Subcutaneous adipose tissue (tissue), 4 donors: ENCODE results near the gene ATCAY. TPM values are rescaled to one million over a fixed set of nuclear protein-coding genes. Genes with fewer than 3 reads are reported as not detected.

Experiments used
- total RNA-seq, 4 donors: library from RNA; depleted of rRNA; stranded (reverse); fragments of >200 nt; gene quantifications; one replicate each; pipeline ENCODE4 v1.1.0, GENCODE V29; 2016
- TF ChIP-seq, protein P1 (sequence below): fragments of 450-650 bp; IDR thresholded peaks from one replicate; pipeline ENCODE4 v1.5.1; 2016; ENCODE audit warnings: low read depth, mild to moderate bottlenecking, control low read depth, antibody characterized with exemption, moderate library complexity

The ATCAY gene
- total RNA-seq, 4 donors from 2014 or later = not detected

DNA sequence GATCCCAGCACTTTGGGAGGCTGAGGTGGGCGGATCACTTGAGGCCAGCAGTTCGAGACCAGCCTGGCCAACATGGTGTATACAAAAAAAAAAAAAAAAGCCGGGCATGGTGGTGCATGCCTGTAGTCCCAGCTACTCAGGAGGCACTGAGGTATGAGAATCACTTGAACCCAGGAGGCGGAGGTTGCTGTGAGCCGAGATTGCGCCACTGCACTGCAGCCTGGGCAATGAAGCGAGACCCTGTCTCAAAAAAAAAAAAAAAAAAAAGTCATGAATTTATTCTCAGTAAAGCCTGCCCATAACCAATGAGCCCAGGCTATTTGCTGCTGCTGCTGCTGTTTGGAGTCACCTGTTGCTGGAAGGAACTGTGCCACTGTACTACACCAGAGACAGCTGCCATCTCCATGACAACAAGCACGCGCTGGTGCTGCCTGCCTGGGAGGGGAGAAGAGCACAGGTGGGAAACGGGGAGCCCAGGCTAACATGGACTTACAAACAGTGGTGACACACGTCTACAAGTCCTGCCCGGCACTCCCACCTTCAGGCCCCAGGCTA is 23.0 kb upstream of the ATCAY start:
- TF ChIP-seq, protein P1, sequence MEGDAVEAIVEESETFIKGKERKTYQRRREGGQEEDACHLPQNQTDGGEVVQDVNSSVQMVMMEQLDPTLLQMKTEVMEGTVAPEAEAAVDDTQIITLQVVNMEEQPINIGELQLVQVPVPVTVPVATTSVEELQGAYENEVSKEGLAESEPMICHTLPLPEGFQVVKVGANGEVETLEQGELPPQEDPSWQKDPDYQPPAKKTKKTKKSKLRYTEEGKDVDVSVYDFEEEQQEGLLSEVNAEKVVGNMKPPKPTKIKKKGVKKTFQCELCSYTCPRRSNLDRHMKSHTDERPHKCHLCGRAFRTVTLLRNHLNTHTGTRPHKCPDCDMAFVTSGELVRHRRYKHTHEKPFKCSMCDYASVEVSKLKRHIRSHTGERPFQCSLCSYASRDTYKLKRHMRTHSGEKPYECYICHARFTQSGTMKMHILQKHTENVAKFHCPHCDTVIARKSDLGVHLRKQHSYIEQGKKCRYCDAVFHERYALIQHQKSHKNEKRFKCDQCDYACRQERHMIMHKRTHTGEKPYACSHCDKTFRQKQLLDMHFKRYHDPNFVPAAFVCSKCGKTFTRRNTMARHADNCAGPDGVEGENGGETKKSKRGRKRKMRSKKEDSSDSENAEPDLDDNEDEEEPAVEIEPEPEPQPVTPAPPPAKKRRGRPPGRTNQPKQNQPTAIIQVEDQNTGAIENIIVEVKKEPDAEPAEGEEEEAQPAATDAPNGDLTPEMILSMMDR = no peak

- TF ChIP-seq, protein P1 = no peak
Measured at GRCh38 chr19:3860499-3860898, 20.0 kb upstream of the ATCAY start.

DNA sequence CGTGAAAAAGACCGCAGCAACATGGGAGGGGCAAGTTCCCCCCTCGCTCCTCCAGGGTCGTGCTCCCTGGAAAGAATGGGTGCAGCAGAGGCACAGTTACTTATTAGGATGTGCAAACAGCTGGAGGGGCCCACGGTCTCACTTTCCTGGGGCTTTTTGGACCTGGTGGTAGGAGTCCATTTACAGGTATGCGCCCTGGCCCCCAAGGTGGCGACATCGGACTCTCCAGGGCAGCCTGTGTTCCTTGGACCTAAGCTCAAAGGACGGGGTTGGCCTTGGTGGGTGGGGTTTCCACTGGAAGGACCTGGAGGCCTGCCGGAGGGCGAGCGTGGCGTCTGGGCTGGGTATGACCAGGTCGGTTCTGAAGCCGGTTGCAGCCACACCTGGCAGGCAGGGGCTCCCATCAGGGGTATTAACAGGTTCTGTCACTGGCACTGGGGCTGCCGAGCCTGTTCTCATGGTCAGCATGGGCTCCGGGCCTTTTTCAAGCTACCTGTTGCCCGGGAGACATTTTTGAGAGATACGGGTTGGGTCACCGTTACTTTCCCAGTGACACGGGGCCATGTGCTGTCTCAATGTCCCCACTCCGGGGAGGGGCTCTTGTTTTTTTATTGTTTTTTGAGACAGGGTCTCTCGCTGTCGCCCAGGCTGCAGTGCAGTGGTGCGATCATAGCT is 17.5 kb upstream of the ATCAY start:
- TF ChIP-seq, protein P1 = no peak

DNA sequence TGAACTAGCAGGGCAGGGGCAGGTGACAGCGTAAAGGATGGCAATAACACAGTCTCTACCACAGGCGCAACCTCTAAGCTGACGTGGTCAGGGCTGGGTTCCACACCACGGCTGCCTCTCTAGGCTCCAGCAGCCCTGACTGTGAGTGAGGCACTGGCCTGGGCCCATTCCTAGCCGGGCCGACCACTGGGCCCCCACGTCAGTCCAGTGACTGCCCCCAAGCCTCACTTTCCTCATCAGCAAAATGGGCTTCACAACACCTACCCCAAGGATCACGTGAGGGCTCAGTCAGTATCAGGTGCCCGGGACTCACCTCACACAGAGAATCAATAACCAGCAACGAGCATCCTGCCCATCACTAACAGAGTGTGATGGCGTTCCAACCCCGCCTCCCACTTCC is 16.8 kb upstream of the ATCAY start:
- TF ChIP-seq, protein P1 = no peak

DNA sequence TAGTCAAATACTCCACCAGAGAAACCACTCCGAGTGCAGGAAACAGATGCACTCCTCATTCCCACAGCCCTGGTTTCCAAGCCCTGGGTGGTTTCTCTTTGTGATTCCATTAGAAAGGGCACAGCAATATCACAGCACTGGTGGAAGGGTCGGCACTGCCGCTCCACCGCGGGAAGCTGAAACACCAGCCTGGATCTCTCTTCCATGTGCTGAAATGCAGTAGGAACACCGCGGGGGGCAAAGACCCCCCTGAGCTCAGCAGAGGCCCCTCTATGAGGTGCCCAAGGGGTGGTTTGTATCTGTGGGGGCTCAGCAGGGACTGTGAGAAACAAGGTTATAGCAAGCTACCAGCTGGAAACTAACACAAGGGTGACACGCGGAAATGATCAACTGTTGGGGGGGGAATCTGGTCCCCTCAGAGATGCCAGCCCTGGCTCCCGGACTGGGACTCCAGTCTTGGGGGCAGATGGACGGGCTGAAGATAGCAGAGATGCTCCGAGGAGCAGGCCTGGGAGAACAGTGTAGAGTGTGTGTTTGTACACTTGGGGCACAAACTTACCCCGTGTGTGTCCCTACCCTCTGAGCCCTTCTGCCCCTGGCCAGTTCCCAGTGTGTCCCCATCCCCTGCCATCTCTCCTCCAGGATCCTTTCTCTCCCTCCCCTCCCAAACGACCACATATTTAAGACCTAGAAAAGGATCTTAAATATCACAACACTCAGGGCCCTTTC is 13.4 kb upstream of the ATCAY start:
- TF ChIP-seq, protein P1 = no peak

- TF ChIP-seq, protein P1 = no peak
Measured at GRCh38 chr19:3867971-3868769, 12.3 kb upstream of the ATCAY start.
